ENCODE data around the gene HM13. TPM values are rescaled to one million over a fixed set of nuclear protein-coding genes. Genes with fewer than 3 reads are reported as not detected.

The HM13 gene
- total and polyA plus RNA-seq, 3 donors from 2014 or later: 68.7 to 97.5 (median 86.7) TPM

DNA sequence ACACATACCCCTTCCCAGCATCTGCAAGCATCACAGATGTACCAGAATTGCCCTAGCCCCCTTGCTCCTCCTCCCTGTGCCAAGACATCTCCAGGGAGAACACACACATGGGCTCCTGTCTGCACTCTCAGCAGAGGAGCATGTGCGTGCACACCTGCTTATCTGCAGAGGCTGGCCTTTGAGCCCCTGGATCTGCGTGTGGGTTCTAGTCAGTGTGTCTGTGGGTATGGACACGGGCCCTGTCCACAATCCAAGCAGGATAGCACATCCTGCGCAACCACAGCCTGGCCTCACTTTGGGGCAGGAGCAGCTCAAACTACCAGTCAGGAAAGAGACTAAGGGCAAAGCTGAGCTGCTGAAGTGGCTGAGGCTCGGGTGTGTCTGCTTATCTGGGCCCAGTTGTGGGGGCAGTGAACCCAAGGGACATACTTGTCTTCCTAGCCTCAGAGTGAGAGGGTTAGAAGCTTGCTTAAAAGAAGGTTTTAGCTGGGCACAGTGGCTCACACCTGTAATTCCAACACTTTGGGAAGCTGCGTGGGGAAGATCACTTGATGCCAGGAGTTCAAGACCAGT lies 41.0 kb downstream of the HM13 start:
- H3K4me3 ChIP-seq: no peak overlapping the region
- intact Hi-C loops (cut with DNase I; ENCODE audit: low total_unique reads): no loop called here
- 59 to 66% methylated on average over 5 to 6 of the region's 6 CpGs for WGBS, 2 donors

GRCh38 chr20:31559704-31560093 lies 45.5 kb downstream of the HM13 start:
- Histone ChIP-seq H3K4me3 (no peak overlapping the region), H3K27ac (no peak overlapping the region), H3K36me3 (ENCODE audit: low read depth, missing control alignments) (no peaks in the 10 kb centered on the region), H3K27me3 (no peaks in the 10 kb centered on the region), H3K4me1 (no peaks in the 10 kb centered on the region), H3K9me3 (no peaks in the 10 kb centered on the region)
- WGBS, 2 donors: 29 to 57% methylated on average over 2 of the region's 2 CpGs
- no peak for DNase-seq
- no peak for TF ChIP-seq CTCF (IDR thresholded peaks at IDR 0.05)
- no peak for TF ChIP-seq POLR2A (IDR thresholded peaks at IDR 0.05)
- intact Hi-C loops (cut with DNase I; ENCODE audit: low total_unique reads): no loop called here

More for the DNA sequence above, 41.0 kb downstream of the HM13 start:
- Histone ChIP-seq H3K36me3 (ENCODE audit: low read depth, missing control alignments) (no peaks in the 10 kb centered on the region), H3K4me1 (no peaks in the 10 kb centered on the region), H3K27me3 (no peaks in the 10 kb centered on the region), H3K9me3 (no peaks in the 10 kb centered on the region), H3K27ac (no peak overlapping the region)
- DNase-seq: no peak
- TF ChIP-seq POLR2A (IDR thresholded peaks at IDR 0.05) (no peak), CTCF (IDR thresholded peaks at IDR 0.05) (no peak)

DNA sequence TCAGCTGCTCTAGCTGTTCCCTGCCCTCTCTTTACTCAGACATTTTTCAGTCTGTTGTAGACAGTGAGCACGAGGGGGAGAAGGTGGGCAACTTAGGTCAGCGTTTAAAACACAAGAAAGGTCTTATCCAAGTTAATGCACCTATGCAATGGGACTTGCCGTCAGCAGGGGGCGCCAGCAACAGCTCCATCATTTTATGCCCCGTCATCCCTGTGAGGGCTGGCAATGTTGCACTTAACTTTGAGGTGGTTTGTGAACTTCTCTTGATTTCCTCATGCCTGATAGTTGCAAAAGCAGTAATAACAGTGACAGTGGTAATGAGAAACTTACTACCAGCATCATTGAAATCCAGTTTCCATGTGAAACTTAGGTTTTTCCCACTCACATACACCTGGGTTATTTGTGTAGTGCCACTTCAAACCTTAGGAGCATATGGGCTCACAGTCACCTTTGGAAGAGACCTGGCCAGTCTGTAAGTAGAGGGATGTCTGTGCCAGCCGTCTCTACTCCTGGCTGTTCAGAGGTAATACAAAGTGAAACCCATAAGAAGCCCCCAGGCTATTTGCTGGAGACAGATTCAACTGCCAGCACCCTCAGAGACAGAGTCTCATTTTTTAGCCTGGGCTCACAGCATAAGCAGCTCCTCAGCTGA lies 46.0 kb downstream of the HM13 start:
- H3K27ac ChIP-seq: no peak overlapping the region
- intact Hi-C loops (cut with DNase I; ENCODE audit: low total_unique reads): no loop called here
- WGBS, 2 donors: 39 to 41% methylated on average over 6 of the region's 6 CpGs
- H3K9me3 ChIP-seq: no peaks in the 10 kb centered on the region
- peak; percentile 75 for DNase-seq
- TF ChIP-seq POLR2A (IDR thresholded peaks at IDR 0.05): no peak
- peak; percentile 55 to 89 (median 79) for TF ChIP-seq CTCF (IDR thresholded peaks at IDR 0.05)
- H3K36me3 ChIP-seq (ENCODE audit: low read depth, missing control alignments): no peaks in the 10 kb centered on the region
- no peak overlapping the region for H3K4me3 ChIP-seq
- no peaks in the 10 kb centered on the region for H3K27me3 ChIP-seq
- no peaks in the 10 kb centered on the region for H3K4me1 ChIP-seq

- Histone ChIP-seq H3K27me3 (no peaks in the 10 kb centered on the region), H3K27ac (no peak overlapping the region), H3K36me3 (ENCODE audit: low read depth, missing control alignments) (no peaks in the 10 kb centered on the region), H3K9me3 (no peaks in the 10 kb centered on the region), H3K4me3 (no peak overlapping the region), H3K4me1 (no peaks in the 10 kb centered on the region)
- intact Hi-C loops (cut with DNase I; ENCODE audit: low total_unique reads): no loop called here
- 82 to 87% methylated on average over 6 to 7 of the region's 7 CpGs for WGBS, 2 donors
- DNase-seq: no peak
- TF ChIP-seq POLR2A (IDR thresholded peaks at IDR 0.05): no peak
- TF ChIP-seq CTCF (IDR thresholded peaks at IDR 0.05): no peak
Measured at GRCh38 chr20:31560746-31561598, 46.7 kb downstream of the HM13 start.

All from testis (tissue), 3 donors.